Transverse colon (tissue), 4 donors: ENCODE data around the gene SYNPO2. TPM values are rescaled to one million over a fixed set of nuclear protein-coding genes. Genes with fewer than 3 reads are reported as not detected.
A peak's percentile ranks its signal among the peaks of the same experiment; 100 is the strongest.

Experiments
- DNase-seq: peaks from one replicate; pipeline ENCODE4 v3.0.0-alpha.2; 2019
- H3K27ac ChIP-seq, 4 donors: fragments of 200-600 bp; sonication (generic); 2 replicates each; pipeline ENCODE4 v1.5.1; 2016 to 2018; ENCODE audit warnings: inconsistent platforms in 4 of 4
- H3K27me3 ChIP-seq: fragments of 200-600 bp; sonication (generic); 2 replicates; pipeline ENCODE4 v1.5.1; 2017; ENCODE audit warnings: inconsistent platforms
- H3K36me3 ChIP-seq, 4 donors: fragments of 200-600 bp; sonication (generic); 2 replicates each; pipeline ENCODE4 v1.5.1; 2017 to 2019; ENCODE audit warnings: inconsistent platforms in 4 of 4
- H3K4me1 ChIP-seq, 4 donors: fragments of 200-600 bp; sonication (generic); 2 replicates each; pipeline ENCODE4 v1.5.1; 2017 to 2020; ENCODE audit warnings: inconsistent platforms in 4 of 4
- H3K4me3 ChIP-seq, 4 donors: fragments of 200-600 bp; sonication (generic); 1 replicate in 1 of 4; 2 replicates in 3 of 4; pipeline versions ENCODE4 v1.5.1 to v1.6.1; 2017 to 2019; ENCODE audit warnings: inconsistent platforms in 4 of 4
- H3K9me3 ChIP-seq, 2 donors: fragments of 200-600 bp; sonication (generic); 2 replicates each; pipeline ENCODE4 v1.5.1; 2017 to 2019; ENCODE audit warnings: inconsistent platforms in 2 of 2
- CTCF ChIP-seq, 5 experiments: fragments of 200-600 bp in 3 of 5; fragments of 450-650 bp in 2 of 5; sonication (generic) in 3 of 5; IDR thresholded peaks; 1 replicate in 2 of 5; 2 replicates in 3 of 5; pipeline ENCODE4 v1.5.1; 2016 to 2017; ENCODE audit warnings: antibody characterized with exemption in 5 of 5, inconsistent platforms in 3 of 5, mild to moderate bottlenecking in 2 of 5, moderate library complexity in 1 of 5
- EP300 ChIP-seq: sonication (generic); formaldehyde crosslinking; IDR thresholded peaks from one replicate; pipeline ENCODE4 v1.6.1; 2017; ENCODE audit warnings: antibody characterized with exemption, low read depth
- POLR2A ChIP-seq: fragments of 450-650 bp; IDR thresholded peaks from one replicate; pipeline ENCODE4 v1.6.1; 2016; ENCODE audit warnings: antibody characterized with exemption, mild to moderate bottlenecking, moderate library complexity
- POLR2AphosphoS5 ChIP-seq, 3 donors: sonication (generic); formaldehyde crosslinking; IDR thresholded peaks; one replicate each; pipeline ENCODE4 v1.6.1; 2016; ENCODE audit warnings: antibody characterized with exemption in 3 of 3
- WGBS, 2 donors: methylation state at CpG; one replicate each; pipeline ENCODE4 v1.1.5; 2018; ENCODE audit warnings: low coverage in 1 of 2; 5-methylcytosine and 5-hydroxymethylcytosine counted together
- in situ Hi-C, 4 donors: fragments of 200-750 bp; cut with MboI; loops; one replicate each; pipeline versions ENCODE4 v1.15.0 to v1.15.1; 2017; ENCODE audit warnings: low sequenced_read_pairs in 3 of 4, low pct_ligation_motif_present in 1 of 4, low pct_unique_long_range_greater_than_20kb in 1 of 4
- intact Hi-C: fragments of 100-400 bp; cut with DNase I; formaldehyde crosslinking; loops from one replicate; pipeline ENCODE4 v1.15.1; 2023; ENCODE audit warnings: low total_unique reads
- total RNA-seq, 4 donors: library from RNA; depleted of rRNA; stranded (reverse); fragments of >200 nt; gene quantifications; one replicate each; pipeline ENCODE4 v1.1.0, GENCODE V29; 2016

The SYNPO2 gene
- total RNA-seq, 4 donors from 2014 or later, result 99.7 to 400 (median 145) TPM

GRCh38 chr4:119028296-119028695 is 139.6 kb downstream of the SYNPO2 start:
- 73 to 83% methylated on average over 2 of the region's 2 CpGs for WGBS, 2 donors
- Histone ChIP-seq H3K4me1 (peaks cover 6 to 23% (median 12%) of the 10 kb centered on the region in 4 donors), H3K27me3 (no peaks in the 10 kb centered on the region), H3K27ac (peak overlapping the region; percentile 85 to 91 (median 88)), H3K4me3 (peak overlapping the region in 3 of 4 donors; percentile 22 to 37 (median 25)), H3K9me3 (no peaks in the 10 kb centered on the region), H3K36me3 (peaks cover 0 to 8% (median 0%) of the 10 kb centered on the region in 4 donors)
- TF ChIP-seq POLR2A (no peak), EP300 (no peak), CTCF (IDR thresholded peaks at IDR 0.05) (no peak), POLR2AphosphoS5 (IDR thresholded peaks at IDR 0.05) (peak in 2 of 3 donors; percentile 25 to 30)
- DNase-seq, result no peak
- in situ Hi-C loops, result loop anchor here in 2 of 4 donors (25.0 kb wide), 1 partner anchor 209 kb away; no protein-coding TSS in a partner anchor
- intact Hi-C loops, result no loop called here

GRCh38 chr4:119029847-119030535 is 141.3 kb downstream of the SYNPO2 start:
- peaks cover 4 to 21% (median 10%) of the 10 kb centered on the region in 4 donors for H3K4me1 ChIP-seq
- peak overlapping the region; percentile 10 to 37 (median 24) for H3K4me3 ChIP-seq
- H3K27ac ChIP-seq, result peak overlapping the region; percentile 85 to 91 (median 88)
- no peaks in the 10 kb centered on the region for H3K9me3 ChIP-seq
- in situ Hi-C loops (loop anchor here in 2 of 4 donors (25.0 kb wide), 1 partner anchor 207 kb away; no protein-coding TSS in a partner anchor), intact Hi-C loops (loop anchor here (5.0 kb wide), 1 partner anchor 48 kb away; no protein-coding TSS in a partner anchor)
- no peak for DNase-seq
- H3K27me3 ChIP-seq, result no peaks in the 10 kb centered on the region
- H3K36me3 ChIP-seq, result peaks cover 0 to 8% (median 0%) of the 10 kb centered on the region in 4 donors
- WGBS, 2 donors, result 80 to 89% methylated on average over 13 to 18 of the region's 18 CpGs
- TF ChIP-seq POLR2A (no peak), CTCF (IDR thresholded peaks at IDR 0.05) (no peak), EP300 (no peak), POLR2AphosphoS5 (IDR thresholded peaks at IDR 0.05) (peak in 2 of 3 donors; percentile 9 to 12)

GRCh38 chr4:119030536-119030890 is 141.9 kb downstream of the SYNPO2 start:
- peak overlapping the region; percentile 85 to 91 (median 88) for H3K27ac ChIP-seq
- H3K4me1 ChIP-seq, result peaks cover 0 to 16% (median 5%) of the 10 kb centered on the region in 4 donors
- no peaks in the 10 kb centered on the region for H3K27me3 ChIP-seq
- intact Hi-C loops, result loop anchor here (5.0 kb wide), 1 partner anchor 48 kb away; no protein-coding TSS in a partner anchor
- H3K9me3 ChIP-seq, result no peaks in the 10 kb centered on the region
- WGBS, 2 donors, result 78 to 83% methylated on average over 11 to 12 of the region's 12 CpGs
- no peak for DNase-seq
- H3K4me3 ChIP-seq, result peak overlapping the region; percentile 10 to 37 (median 24)
- peaks cover 0 to 8% (median 0%) of the 10 kb centered on the region in 4 donors for H3K36me3 ChIP-seq
- in situ Hi-C loops, result loop anchor here in 2 of 4 donors (25.0 kb wide), 1 partner anchor 207 kb away; no protein-coding TSS in a partner anchor
- TF ChIP-seq POLR2AphosphoS5 (IDR thresholded peaks at IDR 0.05) (peak in 1 of 3 donors; percentile 4), CTCF (IDR thresholded peaks at IDR 0.05) (no peak)

- H3K27me3 ChIP-seq, result no peaks in the 10 kb centered on the region
- DNase-seq, result no peak
- H3K36me3 ChIP-seq, result peaks cover 0 to 8% (median 0%) of the 10 kb centered on the region in 4 donors
- TF ChIP-seq POLR2A (no peak), POLR2AphosphoS5 (IDR thresholded peaks at IDR 0.05) (peak in 2 of 3 donors; percentile 15 to 23)
- 80 to 87% methylated on average over 3 to 11 of the region's 11 CpGs for WGBS, 2 donors
- peaks cover 0 to 9% (median 0%) of the 10 kb centered on the region in 4 donors for H3K4me1 ChIP-seq
- in situ Hi-C loops (loop anchor here in 2 of 4 donors (25.0 kb wide), 1 partner anchor 206 kb away; no protein-coding TSS in a partner anchor), intact Hi-C loops (loop anchor here (5.0 kb wide), 1 partner anchor 49 kb away; no protein-coding TSS in a partner anchor)
- H3K27ac ChIP-seq, result peak overlapping the region; percentile 85 to 91 (median 88)
- peak overlapping the region; percentile 10 to 37 (median 24) for H3K4me3 ChIP-seq
- no peaks in the 10 kb centered on the region for H3K9me3 ChIP-seq
Observed at GRCh38 chr4:119031218-119031617, 142.6 kb downstream of the SYNPO2 start.
